ENCODE measurements around the gene ILF3. TPM values are rescaled to one million over a fixed set of nuclear protein-coding genes. Genes with fewer than 3 reads are reported as not detected.
A peak's percentile ranks its signal among the peaks of the same experiment; 100 is the strongest.

ILF3 gene
- total RNA-seq, 1 donor from 2014 or later: 97.4 TPM

DNA sequence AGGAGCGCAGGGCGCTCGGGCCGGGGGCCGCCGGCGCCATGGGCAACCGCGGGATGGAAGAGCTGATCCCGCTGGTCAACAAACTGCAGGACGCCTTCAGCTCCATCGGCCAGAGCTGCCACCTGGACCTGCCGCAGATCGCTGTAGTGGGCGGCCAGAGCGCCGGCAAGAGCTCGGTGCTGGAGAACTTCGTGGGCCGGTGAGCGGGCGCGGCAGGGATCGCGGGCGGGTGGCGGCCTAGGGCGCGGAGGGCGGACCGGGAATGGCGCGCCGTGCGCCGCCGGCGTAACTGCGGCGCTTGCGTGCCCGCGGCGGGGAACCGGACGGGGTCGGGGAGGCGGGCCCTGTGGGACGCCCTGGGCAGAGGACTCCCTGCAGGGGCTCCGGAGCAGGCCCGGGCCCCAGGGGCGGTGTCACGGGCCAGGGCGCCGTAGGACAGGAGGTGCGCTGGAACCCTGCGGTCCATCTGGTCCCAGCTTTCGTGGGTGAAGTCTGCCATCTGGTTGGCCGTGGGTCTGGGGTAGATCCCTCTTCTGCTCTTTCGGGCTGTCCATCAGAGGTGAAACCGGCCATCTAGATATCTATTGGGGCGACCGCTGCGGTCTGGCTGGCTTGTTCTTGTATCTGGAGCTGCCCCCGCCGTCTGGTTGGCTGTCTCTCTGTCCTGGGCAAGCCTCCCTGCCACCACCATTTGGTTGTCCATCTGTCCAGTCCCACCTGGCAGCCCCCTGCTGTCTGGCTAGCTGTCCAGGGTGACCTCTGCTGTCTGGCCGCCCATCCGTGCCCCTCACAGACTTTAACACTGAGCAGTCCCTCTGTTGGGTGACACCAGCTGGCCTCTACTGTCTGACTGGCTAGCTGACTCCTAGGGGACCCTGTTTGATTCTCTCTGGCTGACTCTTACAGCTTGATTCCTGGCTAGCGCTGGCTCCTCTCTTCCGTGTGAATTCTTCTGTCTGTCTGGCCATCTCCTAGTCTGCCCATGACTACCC, 64.4 kb downstream of the ILF3 start:
- TF ChIP-seq CTCF (IDR thresholded peaks at IDR 0.05; ENCODE audit: insufficient read depth, low read length, severe bottlenecking): no peak
- peak overlapping the region; percentile 94 for H3K4me3 ChIP-seq (ENCODE audit: low read depth, low read length)
- no peak for FAIRE-seq
- peak; percentile 9 for DNase-seq (ENCODE audit: low read depth)
- no peaks in the 10 kb centered on the region for H3K27me3 ChIP-seq (ENCODE audit: control insufficient read depth, insufficient read depth, low read length)
- peaks cover 2% of the 10 kb centered on the region for H3K36me3 ChIP-seq (ENCODE audit: control insufficient read depth, insufficient read depth, low read length)

- Histone ChIP-seq H3K27me3 (ENCODE audit: control insufficient read depth, insufficient read depth, low read length) (no peaks in the 10 kb centered on the region), H3K4me3 (ENCODE audit: low read depth, low read length) (peak overlapping the region; percentile 94), H3K36me3 (ENCODE audit: control insufficient read depth, insufficient read depth, low read length) (peaks cover 4% of the 10 kb centered on the region)
- TF ChIP-seq CTCF (IDR thresholded peaks at IDR 0.05; ENCODE audit: insufficient read depth, low read length, severe bottlenecking): no peak
- FAIRE-seq: no peak
- DNase-seq (ENCODE audit: low read depth): no peak
Observed at GRCh38 chr19:10719466-10719961, 65.4 kb downstream of the ILF3 start.

DNA sequence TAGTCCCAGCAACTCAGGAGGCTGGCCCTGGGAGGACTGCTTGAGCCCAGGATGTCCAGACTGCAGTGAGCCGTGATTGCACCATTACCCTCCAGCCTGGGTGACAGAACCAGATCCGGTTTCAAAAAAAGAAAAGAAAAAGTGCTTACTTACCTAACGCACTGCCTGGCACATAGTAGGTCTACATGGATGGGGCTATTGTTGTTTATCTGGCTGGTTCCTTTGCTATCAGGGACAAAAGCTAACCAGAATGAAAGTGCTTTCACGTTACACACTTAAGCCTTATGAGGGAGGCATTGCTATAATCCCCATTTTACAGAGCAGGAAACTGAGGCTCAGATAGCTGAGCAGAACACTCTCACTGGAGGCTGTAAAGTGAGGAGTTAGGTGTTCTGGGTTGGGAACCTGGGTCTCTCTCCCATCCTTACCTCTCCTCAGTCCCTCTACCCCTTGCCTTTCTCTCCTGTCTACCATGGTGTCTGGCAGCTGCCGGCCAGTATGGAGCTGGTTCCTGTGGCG, 66.5 kb downstream of the ILF3 start:
- Histone ChIP-seq H3K36me3 (ENCODE audit: control insufficient read depth, insufficient read depth, low read length) (peaks cover 4% of the 10 kb centered on the region), H3K27me3 (ENCODE audit: control insufficient read depth, insufficient read depth, low read length) (no peaks in the 10 kb centered on the region), H3K4me3 (ENCODE audit: low read depth, low read length) (no peak overlapping the region)
- no peak for DNase-seq (ENCODE audit: low read depth)
- TF ChIP-seq CTCF (IDR thresholded peaks at IDR 0.05; ENCODE audit: insufficient read depth, low read length, severe bottlenecking): no peak
- FAIRE-seq: no peak

GRCh38 chr19:10723591-10723990, 69.4 kb downstream of the ILF3 start:
- Histone ChIP-seq H3K4me3 (ENCODE audit: low read depth, low read length) (no peak overlapping the region), H3K36me3 (ENCODE audit: control insufficient read depth, insufficient read depth, low read length) (peaks cover 6% of the 10 kb centered on the region), H3K27me3 (ENCODE audit: control insufficient read depth, insufficient read depth, low read length) (no peaks in the 10 kb centered on the region)
- DNase-seq (ENCODE audit: low read depth) (no peak), FAIRE-seq (no peak)
- no peak for TF ChIP-seq CTCF (IDR thresholded peaks at IDR 0.05; ENCODE audit: insufficient read depth, low read length, severe bottlenecking)

GRCh38 chr19:10724573-10725071, 70.5 kb downstream of the ILF3 start:
- no peak for FAIRE-seq
- Histone ChIP-seq H3K4me3 (ENCODE audit: low read depth, low read length) (no peak overlapping the region), H3K36me3 (ENCODE audit: control insufficient read depth, insufficient read depth, low read length) (peaks cover 7% of the 10 kb centered on the region), H3K27me3 (ENCODE audit: control insufficient read depth, insufficient read depth, low read length) (no peaks in the 10 kb centered on the region)
- DNase-seq (ENCODE audit: low read depth): no peak
- no peak for TF ChIP-seq CTCF (IDR thresholded peaks at IDR 0.05; ENCODE audit: insufficient read depth, low read length, severe bottlenecking)
